GM21825 (cell line): ENCODE data around the gene PSMA6.
"Not testable (repeated sequence)": the region's sequence is repeated elsewhere in the genome, so short reads cannot be mapped to it uniquely, and the experiment has no call there.

Source experiments
- ATAC-seq: cut with Tn5 transposase; IDR thresholded peaks from one replicate; pipeline ENCODE4 v1.9.1; 2021; ENCODE audit warnings: mild to moderate bottlenecking, moderate library complexity; ENCODE audit not compliant: unreplicated experiment

The PSMA6 gene

GRCh38 chr14:35342489-35343010 is 50.4 kb downstream of the PSMA6 start:
- no peak for ATAC-seq

GRCh38 chr14:35343702-35344101 is 51.5 kb downstream of the PSMA6 start:
- no peak for ATAC-seq

GRCh38 chr14:35344107-35344807 is 52.1 kb downstream of the PSMA6 start:
- no peak for ATAC-seq

DNA sequence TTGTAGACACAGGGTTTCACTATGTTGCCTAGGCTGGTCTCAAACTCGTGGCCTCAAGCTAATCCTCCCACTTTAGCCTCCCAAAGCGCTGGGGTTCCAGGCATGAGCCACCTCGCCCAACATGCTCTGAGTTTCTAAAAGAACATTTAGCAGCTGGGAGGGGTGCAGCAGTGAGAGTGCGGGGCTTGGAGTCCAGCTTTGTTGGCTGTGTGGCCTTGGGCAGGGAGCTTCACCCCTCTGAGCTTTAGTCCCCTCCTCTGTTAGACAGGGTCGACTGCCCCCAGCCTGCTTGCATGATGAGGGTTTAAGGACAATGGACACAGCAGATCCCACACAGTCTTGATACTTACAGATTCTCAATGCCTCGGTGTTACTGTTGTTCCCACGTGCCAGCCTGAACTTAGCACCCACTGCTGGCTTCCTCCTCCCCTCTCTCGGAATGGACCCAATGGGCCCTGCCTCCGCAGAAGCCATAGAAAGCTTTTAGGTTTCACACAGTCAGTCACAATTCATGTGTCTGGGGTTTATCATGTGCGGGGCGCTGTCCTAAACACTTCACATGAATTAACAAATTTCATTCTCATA is 54.6 kb downstream of the PSMA6 start:
- ATAC-seq, result no peak

DNA sequence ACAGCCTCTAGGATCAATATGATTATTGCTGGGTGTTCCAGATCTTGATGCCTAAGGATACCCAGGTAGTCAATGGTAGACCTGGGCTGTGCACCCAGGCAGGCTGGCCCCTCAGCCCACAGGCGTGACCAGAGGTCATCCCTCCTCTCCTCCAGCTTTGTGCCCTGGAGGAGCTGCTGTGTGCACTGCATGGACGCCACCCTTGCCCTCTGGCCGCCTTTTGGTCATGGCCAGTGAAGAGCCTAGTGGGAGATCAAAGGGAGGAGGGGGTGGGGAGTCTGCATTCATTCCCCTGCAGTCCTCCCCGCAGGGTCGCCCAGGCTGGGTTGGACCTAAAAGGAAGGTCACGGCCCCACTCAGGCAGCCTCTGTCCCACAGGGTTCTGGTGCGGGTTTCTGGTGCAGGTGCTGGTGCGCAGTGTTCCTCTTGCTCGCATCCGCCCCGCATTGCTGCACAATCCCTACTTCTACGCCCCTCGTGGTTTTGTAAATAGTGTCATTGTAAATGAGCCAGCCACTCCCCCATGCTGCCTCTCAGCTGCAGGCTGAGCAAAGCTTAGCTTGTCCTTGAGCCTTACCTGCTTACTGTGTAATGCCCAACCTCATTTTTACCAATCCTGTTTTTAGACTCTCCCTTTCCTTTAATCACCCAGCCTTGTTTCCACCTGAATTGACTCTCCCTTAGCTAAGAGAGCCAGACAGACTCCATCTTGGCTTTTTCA is 55.3 kb downstream of the PSMA6 start:
- no peak for ATAC-seq

DNA sequence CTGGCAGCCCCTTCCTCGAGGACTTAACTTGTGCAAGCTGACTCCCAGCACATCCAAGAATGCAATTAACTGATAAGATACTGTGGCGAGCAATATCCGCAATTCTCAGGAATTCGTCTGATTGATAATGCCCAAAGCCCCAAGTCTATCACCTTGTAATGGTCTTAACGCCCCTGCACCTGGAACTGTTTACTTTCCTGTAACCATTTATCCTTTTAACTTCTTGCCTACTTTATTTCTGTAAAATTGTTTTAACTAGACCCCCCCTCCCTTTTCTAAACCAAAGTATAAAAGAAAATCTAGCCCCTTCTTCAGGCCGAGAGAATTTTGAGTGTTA is 55.8 kb downstream of the PSMA6 start:
- not testable (repeated sequence) for ATAC-seq

- ATAC-seq, result no peak
Measured at GRCh38 chr14:35349496-35350365, 57.5 kb downstream of the PSMA6 start.

DNA sequence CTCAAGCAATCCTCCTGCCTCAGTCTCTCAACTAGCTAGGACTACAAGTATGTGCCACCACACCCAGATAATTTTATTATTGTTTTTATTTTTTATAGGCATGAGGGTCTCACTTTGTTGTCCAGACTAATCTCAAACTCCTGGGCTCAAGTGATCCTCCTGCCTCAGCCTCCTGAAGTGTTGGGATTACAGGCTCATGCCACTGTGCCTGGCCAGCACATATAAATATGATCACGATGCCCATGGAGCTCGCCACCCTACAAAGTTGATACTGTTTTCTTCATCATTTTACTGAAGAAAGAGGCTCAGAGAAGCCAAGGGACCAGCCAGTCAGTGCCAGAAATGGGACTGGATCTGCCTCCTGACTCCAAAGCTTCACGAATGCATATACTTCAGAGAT is 59.3 kb downstream of the PSMA6 start:
- no peak for ATAC-seq

DNA sequence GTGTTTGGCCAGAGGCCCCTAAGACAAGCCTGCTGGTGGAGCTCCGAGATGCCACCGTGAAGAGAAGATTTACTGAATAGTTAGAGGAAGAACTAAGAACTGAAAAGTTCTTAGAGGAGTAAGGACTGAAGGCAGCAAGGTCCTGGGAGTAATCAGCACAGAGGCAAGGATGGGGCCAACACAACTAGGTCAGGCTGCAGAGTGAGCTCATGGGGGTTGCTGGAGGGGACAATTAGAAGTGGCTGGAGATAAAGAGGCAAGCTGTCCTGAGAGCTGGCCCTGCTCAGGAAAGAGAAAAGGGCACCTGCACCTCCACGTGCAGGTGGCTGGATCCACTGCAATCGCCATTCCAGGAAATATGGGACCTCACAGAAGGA is 59.7 kb downstream of the PSMA6 start:
- no peak for ATAC-seq

DNA sequence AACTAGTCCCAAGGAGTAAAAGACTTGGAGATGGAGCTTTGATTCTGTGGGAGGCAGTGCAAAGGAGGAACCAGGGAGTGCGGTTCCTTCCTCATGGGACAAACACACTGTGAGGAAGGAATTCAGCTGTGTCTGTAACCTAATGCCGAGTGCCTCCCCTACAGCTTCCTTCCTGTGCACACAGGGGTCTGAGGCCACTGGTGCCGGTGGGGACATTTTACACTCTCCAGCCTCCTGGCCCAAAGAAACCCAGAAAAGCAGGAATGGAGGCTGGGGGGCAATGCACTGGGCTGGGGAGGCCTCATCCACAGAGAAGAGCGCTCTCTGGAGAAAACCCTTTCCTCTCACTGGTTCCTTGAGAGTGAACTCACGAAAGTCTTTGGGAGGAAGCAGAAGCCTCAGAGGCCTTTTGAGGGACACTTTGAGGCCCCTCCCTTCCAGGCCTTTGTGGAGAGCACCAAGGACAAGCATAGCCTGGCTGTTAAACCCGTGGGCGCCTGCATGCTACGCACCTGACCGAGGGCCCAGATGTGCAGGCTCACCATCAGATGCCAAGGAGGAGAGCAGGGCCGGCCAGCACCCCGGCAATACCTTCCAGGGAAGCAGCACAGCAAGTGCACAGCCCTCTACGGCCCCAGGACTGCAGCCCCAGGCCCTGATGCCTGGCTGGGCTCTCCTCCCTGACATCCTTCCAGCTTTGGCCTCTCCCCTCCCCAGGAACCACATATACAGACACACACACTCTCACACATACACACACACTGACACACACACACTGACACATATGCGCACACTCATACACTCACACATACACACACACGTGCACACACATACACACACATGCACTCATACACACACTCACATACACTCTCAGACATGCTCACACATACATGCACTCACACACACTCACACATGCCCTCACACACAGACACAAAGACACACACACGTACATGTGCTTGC is 60.4 kb downstream of the PSMA6 start:
- no peak for ATAC-seq

DNA sequence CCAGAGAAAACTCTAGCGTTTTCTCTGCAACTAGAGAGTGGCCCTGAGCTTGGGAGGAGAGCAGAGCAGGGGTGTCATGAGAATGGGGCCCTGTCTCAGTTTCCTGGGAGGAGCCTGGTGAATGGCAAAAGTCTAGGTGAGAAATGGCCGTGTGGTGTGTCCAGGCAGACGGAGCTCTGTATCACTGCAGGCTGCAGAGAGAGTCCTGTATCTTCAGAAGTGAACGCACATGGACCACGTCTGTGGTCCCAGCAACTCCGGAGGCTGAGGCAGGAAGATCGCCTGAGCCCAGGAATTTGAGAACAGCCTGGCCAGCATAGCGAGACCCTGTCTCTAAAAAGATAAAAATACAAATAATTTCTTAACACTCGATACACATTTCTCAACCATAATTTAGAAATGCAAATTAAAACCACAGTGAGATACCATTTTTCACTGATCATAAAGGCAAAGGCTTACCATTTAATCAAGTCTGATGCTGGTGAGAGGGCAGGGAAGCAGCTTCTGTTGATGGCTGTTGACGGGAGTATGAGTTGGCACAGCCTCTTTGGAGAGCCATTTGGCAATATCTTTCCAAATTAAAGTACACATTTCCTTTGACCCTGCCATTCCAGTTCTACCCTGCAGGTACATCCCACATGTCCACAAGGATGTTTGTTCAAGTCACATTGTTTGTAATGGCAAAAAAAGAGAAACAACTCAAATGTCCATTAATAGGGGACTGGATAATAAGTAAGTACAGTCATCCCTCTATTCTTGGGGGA is 61.4 kb downstream of the PSMA6 start:
- no peak for ATAC-seq

- ATAC-seq, result not testable (repeated sequence)
Measured at GRCh38 chr14:35355235-35355634, 63.1 kb downstream of the PSMA6 start.

DNA sequence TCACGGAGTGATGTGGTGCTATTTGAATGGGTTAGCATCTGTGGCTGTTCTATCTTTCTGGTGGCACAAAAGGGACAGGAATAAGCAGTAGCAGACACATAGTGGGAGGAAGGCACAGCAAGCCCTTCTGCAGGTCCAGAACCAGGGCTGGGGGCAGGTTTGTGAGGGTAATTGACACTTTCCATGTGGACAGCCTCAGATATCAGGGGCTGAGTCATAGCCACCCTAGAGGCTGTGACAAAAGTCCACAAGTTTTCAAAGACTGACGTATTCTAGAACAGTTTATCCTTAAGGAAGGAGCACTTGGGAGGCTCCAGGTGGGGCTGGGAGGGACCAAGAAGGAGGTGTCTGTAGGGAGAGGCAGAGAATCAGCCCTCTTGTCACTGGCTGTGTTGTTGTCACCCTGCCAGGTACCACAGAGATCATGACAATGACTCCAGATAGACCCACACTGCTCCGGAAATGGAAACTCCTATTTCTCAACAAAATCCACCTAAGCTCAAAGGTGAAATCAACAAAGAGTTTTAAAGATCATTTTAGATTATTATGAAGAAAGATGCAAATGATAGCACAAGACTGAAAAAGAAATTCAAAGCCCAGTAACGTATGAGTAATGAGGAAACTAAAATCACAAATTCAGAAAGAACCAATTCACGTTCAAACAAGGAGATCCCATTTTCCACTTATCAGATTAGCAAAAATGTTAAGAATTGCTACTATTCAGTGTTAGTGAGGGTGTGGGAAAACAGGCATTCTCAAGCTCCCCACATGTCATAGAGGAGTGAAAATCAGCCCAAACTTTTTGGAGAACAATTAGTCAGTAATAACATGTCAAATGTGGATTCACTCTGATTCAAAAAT is 64.0 kb downstream of the PSMA6 start:
- ATAC-seq, result no peak

GRCh38 chr14:35359655-35360054 is 67.5 kb downstream of the PSMA6 start:
- not testable (repeated sequence) for ATAC-seq

- ATAC-seq, result no peak
Measured at GRCh38 chr14:35361141-35361480, 68.9 kb downstream of the PSMA6 start.

GRCh38 chr14:35362450-35362849 is 70.3 kb downstream of the PSMA6 start:
- no peak for ATAC-seq

DNA sequence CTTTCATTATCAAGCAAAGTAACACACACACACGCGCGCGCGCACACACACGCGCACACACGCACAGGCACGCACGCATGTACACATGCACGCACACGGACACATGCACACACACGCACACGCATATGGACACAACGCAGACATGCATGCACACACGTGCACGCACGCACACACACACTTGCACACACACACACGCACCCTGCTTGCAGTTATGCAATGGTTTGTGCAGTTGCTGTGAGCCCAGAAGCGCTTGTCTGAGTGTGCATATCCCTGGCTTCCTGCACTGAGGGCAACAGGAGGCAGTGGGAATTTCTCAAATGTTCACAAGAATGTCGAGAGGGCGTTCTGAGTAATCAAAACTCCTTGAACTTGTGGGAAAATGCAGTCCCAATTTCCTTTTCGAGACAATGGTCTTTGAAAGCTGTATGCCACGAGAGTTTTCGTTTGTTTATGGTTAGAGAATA is 70.8 kb downstream of the PSMA6 start:
- no peak for ATAC-seq
